Right kidney (tissue), 9 donors: ENCODE data around the gene MAPKBP1.
"Not testable (repeated sequence)": the region's sequence is repeated elsewhere in the genome, so short reads cannot be mapped to it uniquely, and the experiment has no call there.

Source experiments
- DNase-seq: peaks from one replicate; pipeline ENCODE4 v3.0.0-alpha.2; 2016
- long read RNA-seq, 8 donors: transcript quantifications; one replicate each; lab custom pipeline, GENCODE V29; 2026

Gene MAPKBP1
- long read RNA-seq, donor 1, partial matches to known transcripts: 0 of 3 reads
- long read RNA-seq, donor 1, other reads (novel, unspliced or antisense): 0 of 3 reads
- long read RNA-seq, donor 2: 0 reads
- long read RNA-seq, donor 3: 0 reads
- long read RNA-seq, donor 4, partial matches to known transcripts: 0 of 1 reads
- long read RNA-seq, donor 4, other reads (novel, unspliced or antisense): 0 of 1 reads
- long read RNA-seq, donor 5, partial matches to known transcripts: 0 of 1 reads
- long read RNA-seq, donor 5, other reads (novel, unspliced or antisense): 0 of 1 reads
- long read RNA-seq, donor 6: 0 reads
- long read RNA-seq, donor 7: 0 reads
- long read RNA-seq, donor 8, partial matches to known transcripts: 0 of 1 reads
- long read RNA-seq, donor 8, other reads (novel, unspliced or antisense): 0 of 1 reads

- peak; percentile 97 for DNase-seq
Measured at GRCh38 chr15:41774062-41774881, at the start of gene MAPKBP1. Gene MAPKBP1 (plus strand): TSS chr15:41774484. CDS start chr15:41775276, 792 bp downstream.

- DNase-seq: no peak
Measured at GRCh38 chr15:41727143-41727542, 47.1 kb upstream of the MAPKBP1 start.

GRCh38 chr15:41728061-41728460 lies 46.2 kb upstream of the MAPKBP1 start:
- not testable (repeated sequence) for DNase-seq

- DNase-seq: no peak
Measured at GRCh38 chr15:41730543-41730942, 43.7 kb upstream of the MAPKBP1 start.

- DNase-seq: no peak
Measured at GRCh38 chr15:41732483-41732882, 41.8 kb upstream of the MAPKBP1 start.

GRCh38 chr15:41734079-41734478 lies 40.2 kb upstream of the MAPKBP1 start:
- DNase-seq: no peak

GRCh38 chr15:41735046-41735445 lies 39.2 kb upstream of the MAPKBP1 start:
- no peak for DNase-seq

GRCh38 chr15:41735492-41735891 lies 38.8 kb upstream of the MAPKBP1 start:
- not testable (repeated sequence) for DNase-seq

- no peak for DNase-seq
Measured at GRCh38 chr15:41746802-41747201, 27.5 kb upstream of the MAPKBP1 start.

- no peak for DNase-seq
Measured at GRCh38 chr15:41756198-41756597, 18.1 kb upstream of the MAPKBP1 start.

GRCh38 chr15:41772720-41773331 lies 1.5 kb upstream of the MAPKBP1 start:
- DNase-seq: peak; percentile 48

GRCh38 chr15:41773332-41773728 lies 954 bp upstream of the MAPKBP1 start:
- DNase-seq: no peak

GRCh38 chr15:41773729-41774061 lies 589 bp upstream of the MAPKBP1 start:
- DNase-seq: no peak

- DNase-seq: no peak
Measured at GRCh38 chr15:41774882-41775417, 666 bp downstream of the MAPKBP1 start.

- no peak for DNase-seq
Measured at GRCh38 chr15:41775651-41776050, 1.4 kb downstream of the MAPKBP1 start.

- DNase-seq: no peak
Measured at GRCh38 chr15:41777421-41777973, 3.2 kb downstream of the MAPKBP1 start.

- no peak for DNase-seq
Measured at GRCh38 chr15:41778521-41778920, 4.2 kb downstream of the MAPKBP1 start.

GRCh38 chr15:41779662-41780157 lies 5.4 kb downstream of the MAPKBP1 start:
- DNase-seq: no peak

GRCh38 chr15:41780266-41780665 lies 6.0 kb downstream of the MAPKBP1 start:
- no peak for DNase-seq

GRCh38 chr15:41780727-41781126 lies 6.4 kb downstream of the MAPKBP1 start:
- no peak for DNase-seq

GRCh38 chr15:41782371-41783282 lies 8.3 kb downstream of the MAPKBP1 start:
- DNase-seq: no peak
